ENCODE results near the gene PLEKHM1.

Gene PLEKHM1

DNA sequence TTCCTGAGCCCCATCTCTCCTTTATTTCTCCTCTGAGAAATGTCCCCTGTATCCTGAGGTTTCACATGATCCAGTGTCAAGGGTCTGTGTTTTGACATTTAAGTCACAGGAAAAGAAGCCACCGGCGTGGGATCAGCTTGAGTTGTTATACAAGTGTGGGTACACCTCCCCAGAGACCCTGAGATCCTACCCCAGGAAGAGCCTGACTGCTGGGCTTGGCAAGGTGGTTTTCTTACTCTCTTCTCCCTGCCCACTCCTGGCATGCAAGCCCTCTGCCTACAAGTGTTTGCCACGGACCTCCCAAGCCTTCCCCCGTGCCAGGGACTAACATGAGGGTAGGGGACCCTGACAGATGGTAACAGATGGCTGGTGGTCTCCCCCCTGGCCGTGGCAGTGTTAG, 55.0 kb downstream of the PLEKHM1 start:
- no peak overlapping the region for H3K9ac ChIP-seq (ENCODE audit: low read depth in 1 of 2, low read length in 2 of 2)
- H3K4me3 ChIP-seq (ENCODE audit: low read length in 2 of 2) = no peak overlapping the region
- H3K4me1 ChIP-seq (ENCODE audit: control insufficient read depth in 2 of 2, insufficient read depth in 2 of 2, low read length in 2 of 2) = peaks cover 21 to 22% of the 10 kb centered on the region in 2 donors
- no peak overlapping the region for H3K27ac ChIP-seq (ENCODE audit: low read depth in 2 of 2, low read length in 2 of 2)
- no peaks in the 10 kb centered on the region for H3K9me3 ChIP-seq (ENCODE audit: control insufficient read depth in 2 of 2, low read length in 2 of 2)
- H3K27me3 ChIP-seq (ENCODE audit: control insufficient read depth in 2 of 2, insufficient read depth in 2 of 2, low read length in 2 of 2) = no peaks in the 10 kb centered on the region
- H3K36me3 ChIP-seq (ENCODE audit: control insufficient read depth in 2 of 2, insufficient read depth in 2 of 2, low read length in 2 of 2) = peaks cover 5 to 25% of the 10 kb centered on the region in 2 donors

- Histone ChIP-seq H3K27me3 (ENCODE audit: control insufficient read depth in 2 of 2, insufficient read depth in 2 of 2, low read length in 2 of 2) (no peaks in the 10 kb centered on the region), H3K9ac (ENCODE audit: low read depth in 1 of 2, low read length in 2 of 2) (peak overlapping the region in 1 of 2 donors; percentile 68), H3K9me3 (ENCODE audit: control insufficient read depth in 2 of 2, low read length in 2 of 2) (no peaks in the 10 kb centered on the region), H3K4me3 (ENCODE audit: low read length in 2 of 2) (peak overlapping the region in 1 of 2 donors; percentile 35), H3K27ac (ENCODE audit: low read depth in 2 of 2, low read length in 2 of 2) (peak overlapping the region; percentile 91 to 92), H3K36me3 (ENCODE audit: control insufficient read depth in 2 of 2, insufficient read depth in 2 of 2, low read length in 2 of 2) (peaks cover 5 to 19% of the 10 kb centered on the region in 2 donors), H3K4me1 (ENCODE audit: control insufficient read depth in 2 of 2, insufficient read depth in 2 of 2, low read length in 2 of 2) (peaks cover 21 to 22% of the 10 kb centered on the region in 2 donors)
Observed at GRCh38 chr17:45433159-45433535, 57.4 kb downstream of the PLEKHM1 start.

DNA sequence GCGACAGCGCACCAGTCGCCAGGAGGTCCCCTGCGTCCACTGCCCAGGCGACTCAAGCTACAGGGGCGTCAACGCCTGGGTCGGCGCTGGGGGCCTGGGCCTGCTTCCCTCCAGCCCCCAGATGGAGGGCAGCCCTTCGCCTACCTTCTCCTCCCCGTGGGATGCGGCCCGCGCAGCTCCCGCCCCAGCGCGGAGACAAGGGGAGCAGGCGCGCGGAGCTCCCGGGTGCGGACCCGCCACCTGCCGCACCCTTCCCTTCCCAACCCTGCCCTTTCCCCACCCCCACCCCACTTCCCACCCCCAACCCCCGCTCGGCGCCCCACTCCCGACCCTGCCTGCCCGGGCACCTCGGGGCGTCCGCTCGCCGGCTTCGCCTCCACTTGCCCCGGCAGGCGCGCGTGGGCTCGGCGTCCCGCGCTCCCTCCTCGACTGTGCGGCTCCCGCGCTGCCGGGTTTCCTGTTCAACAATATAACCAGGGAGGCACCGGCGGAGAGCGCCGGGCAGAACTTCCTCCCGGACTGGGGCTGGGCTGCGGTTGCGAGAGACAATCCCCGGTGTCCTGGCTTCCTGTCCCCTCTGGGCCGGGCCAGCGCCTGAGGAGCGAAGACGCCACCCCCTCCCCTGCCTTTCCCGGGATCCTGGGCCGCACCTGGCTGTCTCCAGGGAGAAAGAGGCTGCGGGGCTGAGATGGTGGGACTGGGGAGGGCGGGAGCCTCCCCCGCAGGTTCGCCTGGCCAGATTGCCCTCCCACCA, 57.9 kb downstream of the PLEKHM1 start, which contains the start of gene ARHGAP27:
Gene ARHGAP27 (minus strand): TSS at position 466 of the 754 bp plus-strand sequence. CDS start 2,591 bp downstream, outside the sequence.
- Histone ChIP-seq H3K9ac (ENCODE audit: low read depth in 1 of 2, low read length in 2 of 2) (peak within 1 kb of the TSS; percentile 85 to 87), H3K4me3 (ENCODE audit: low read length in 2 of 2) (peak within 1 kb of the TSS; percentile 75), H3K9me3 (ENCODE audit: control insufficient read depth in 2 of 2, low read length in 2 of 2) (no peaks in the 10 kb centered on the region), H3K36me3 (ENCODE audit: control insufficient read depth in 2 of 2, insufficient read depth in 2 of 2, low read length in 2 of 2) (peaks cover under 1 to 16% of the 10 kb centered on the region in 2 donors), H3K27me3 (ENCODE audit: control insufficient read depth in 2 of 2, insufficient read depth in 2 of 2, low read length in 2 of 2) (no peaks in the 10 kb centered on the region), H3K27ac (ENCODE audit: low read depth in 2 of 2, low read length in 2 of 2) (peak within 1 kb of the TSS; percentile 91 to 92), H3K4me1 (ENCODE audit: control insufficient read depth in 2 of 2, insufficient read depth in 2 of 2, low read length in 2 of 2) (peaks cover 27% of the 10 kb centered on the region in 2 donors)

- Histone ChIP-seq H3K27me3 (ENCODE audit: control insufficient read depth in 2 of 2, insufficient read depth in 2 of 2, low read length in 2 of 2) (no peaks in the 10 kb centered on the region), H3K9me3 (ENCODE audit: control insufficient read depth in 2 of 2, low read length in 2 of 2) (no peaks in the 10 kb centered on the region), H3K27ac (ENCODE audit: low read depth in 2 of 2, low read length in 2 of 2) (peak overlapping the region; percentile 91 to 92), H3K4me1 (ENCODE audit: control insufficient read depth in 2 of 2, insufficient read depth in 2 of 2, low read length in 2 of 2) (peaks cover 28 to 30% of the 10 kb centered on the region in 2 donors), H3K36me3 (ENCODE audit: control insufficient read depth in 2 of 2, insufficient read depth in 2 of 2, low read length in 2 of 2) (peaks cover 0 to 13% of the 10 kb centered on the region in 2 donors), H3K4me3 (ENCODE audit: low read length in 2 of 2) (peak overlapping the region; percentile 75), H3K9ac (ENCODE audit: low read depth in 1 of 2, low read length in 2 of 2) (peak overlapping the region; percentile 85 to 87)
Observed at GRCh38 chr17:45431531-45432404, 58.8 kb downstream of the PLEKHM1 start.

- peak overlapping the region; percentile 88 to 91 for H3K27ac ChIP-seq (ENCODE audit: low read depth in 2 of 2, low read length in 2 of 2)
- H3K4me1 ChIP-seq (ENCODE audit: control insufficient read depth in 2 of 2, insufficient read depth in 2 of 2, low read length in 2 of 2) = peaks cover 35 to 38% of the 10 kb centered on the region in 2 donors
- peak overlapping the region; percentile 75 for H3K4me3 ChIP-seq (ENCODE audit: low read length in 2 of 2)
- H3K36me3 ChIP-seq (ENCODE audit: control insufficient read depth in 2 of 2, insufficient read depth in 2 of 2, low read length in 2 of 2) = peaks cover 0 to 5% of the 10 kb centered on the region in 2 donors
- H3K9ac ChIP-seq (ENCODE audit: low read depth in 1 of 2, low read length in 2 of 2) = peak overlapping the region; percentile 77 to 78
- H3K9me3 ChIP-seq (ENCODE audit: control insufficient read depth in 2 of 2, low read length in 2 of 2) = no peaks in the 10 kb centered on the region
- H3K27me3 ChIP-seq (ENCODE audit: control insufficient read depth in 2 of 2, insufficient read depth in 2 of 2, low read length in 2 of 2) = no peaks in the 10 kb centered on the region
Observed at GRCh38 chr17:45430738-45431530, 59.6 kb downstream of the PLEKHM1 start.

DNA sequence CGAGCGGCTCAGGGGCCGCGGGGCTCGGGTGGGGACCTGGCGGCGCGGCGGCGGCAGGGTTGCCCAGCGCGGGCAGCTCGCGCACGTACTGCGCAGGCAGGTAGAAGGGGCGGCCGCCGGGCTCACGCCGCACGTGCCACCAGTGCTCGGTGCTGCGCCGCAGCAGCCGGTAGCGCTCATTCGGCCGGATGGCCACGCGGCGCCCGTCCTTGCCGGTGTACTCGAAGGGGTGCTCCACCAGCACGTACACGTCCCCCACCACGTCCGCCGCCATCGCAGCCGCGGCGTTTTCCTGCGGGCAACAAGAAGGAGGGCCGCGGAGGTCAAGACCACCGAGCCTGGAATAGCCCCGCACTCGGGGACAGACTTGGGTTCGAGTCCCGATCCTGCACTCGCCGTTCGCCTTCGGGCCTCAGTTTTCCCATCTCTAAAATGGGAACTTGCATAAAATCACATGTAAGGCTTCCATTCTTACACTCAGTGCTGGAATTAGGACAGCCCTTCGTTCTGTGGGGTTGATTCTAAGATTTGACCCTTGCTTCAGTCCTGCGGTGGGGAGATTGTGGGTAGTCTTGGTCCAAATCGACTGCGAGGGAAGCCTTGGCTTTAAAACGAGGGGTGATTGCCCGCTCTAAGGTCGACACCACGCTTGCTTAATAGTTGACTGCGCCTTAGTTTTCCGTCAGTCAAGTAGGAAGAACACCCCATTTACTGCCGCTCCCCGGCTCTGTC, 60.3 kb downstream of the PLEKHM1 start:
- H3K36me3 ChIP-seq (ENCODE audit: control insufficient read depth in 2 of 2, insufficient read depth in 2 of 2, low read length in 2 of 2) = no peaks in the 10 kb centered on the region
- H3K4me1 ChIP-seq (ENCODE audit: control insufficient read depth in 2 of 2, insufficient read depth in 2 of 2, low read length in 2 of 2) = peaks cover 38 to 41% of the 10 kb centered on the region in 2 donors
- H3K4me3 ChIP-seq (ENCODE audit: low read length in 2 of 2) = peak overlapping the region; percentile 10 to 75
- peak overlapping the region; percentile 47 to 78 for H3K9ac ChIP-seq (ENCODE audit: low read depth in 1 of 2, low read length in 2 of 2)
- peak overlapping the region; percentile 48 to 88 for H3K27ac ChIP-seq (ENCODE audit: low read depth in 2 of 2, low read length in 2 of 2)
- H3K27me3 ChIP-seq (ENCODE audit: control insufficient read depth in 2 of 2, insufficient read depth in 2 of 2, low read length in 2 of 2) = no peaks in the 10 kb centered on the region
- H3K9me3 ChIP-seq (ENCODE audit: control insufficient read depth in 2 of 2, low read length in 2 of 2) = no peaks in the 10 kb centered on the region

DNA sequence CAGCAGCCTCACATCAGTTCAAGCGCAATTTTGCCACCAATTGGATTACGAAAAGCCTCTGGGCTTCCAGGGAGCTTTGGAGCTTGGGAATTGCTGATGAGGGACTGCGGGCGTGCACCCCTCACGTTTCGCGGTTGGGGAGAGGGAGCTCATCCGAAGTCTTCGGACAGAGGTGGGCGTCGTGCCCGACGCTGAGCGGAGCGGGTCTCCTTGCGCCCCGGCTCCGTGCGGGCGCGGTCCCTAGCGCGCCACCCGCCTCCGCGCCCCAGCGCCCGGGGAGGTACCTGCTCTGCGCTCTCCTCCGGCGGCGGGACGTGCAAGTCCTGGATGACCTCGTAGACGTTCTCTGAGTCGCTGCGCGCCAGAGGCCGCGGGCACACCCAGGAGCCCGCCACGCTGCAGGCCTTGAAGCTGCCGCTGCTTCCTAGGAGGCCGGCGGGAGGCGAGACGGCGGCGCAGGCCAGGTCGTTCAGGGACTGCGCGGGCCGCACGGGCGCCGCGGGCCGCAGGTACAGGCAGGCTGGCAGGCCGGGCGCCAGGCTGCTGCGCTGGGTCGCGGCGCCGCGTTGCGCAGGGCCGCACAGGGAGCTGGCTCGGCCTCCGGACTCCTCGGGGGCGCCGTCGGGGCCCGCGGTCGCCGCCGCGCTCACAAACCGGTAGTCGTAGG, 61.0 kb downstream of the PLEKHM1 start:
- H3K27me3 ChIP-seq (ENCODE audit: control insufficient read depth in 2 of 2, insufficient read depth in 2 of 2, low read length in 2 of 2) = no peaks in the 10 kb centered on the region
- peak overlapping the region in 1 of 2 donors; percentile 63 for H3K27ac ChIP-seq (ENCODE audit: low read depth in 2 of 2, low read length in 2 of 2)
- H3K4me3 ChIP-seq (ENCODE audit: low read length in 2 of 2) = no peak overlapping the region
- H3K9me3 ChIP-seq (ENCODE audit: control insufficient read depth in 2 of 2, low read length in 2 of 2) = no peaks in the 10 kb centered on the region
- no peak overlapping the region for H3K9ac ChIP-seq (ENCODE audit: low read depth in 1 of 2, low read length in 2 of 2)
- H3K4me1 ChIP-seq (ENCODE audit: control insufficient read depth in 2 of 2, insufficient read depth in 2 of 2, low read length in 2 of 2) = peaks cover 38 to 41% of the 10 kb centered on the region in 2 donors
- no peaks in the 10 kb centered on the region for H3K36me3 ChIP-seq (ENCODE audit: control insufficient read depth in 2 of 2, insufficient read depth in 2 of 2, low read length in 2 of 2)

- H3K4me3 ChIP-seq (ENCODE audit: low read length in 2 of 2) = peak overlapping the region in 1 of 2 donors; percentile 63
- H3K27ac ChIP-seq (ENCODE audit: low read depth in 2 of 2, low read length in 2 of 2) = peak overlapping the region; percentile 63
- H3K36me3 ChIP-seq (ENCODE audit: control insufficient read depth in 2 of 2, insufficient read depth in 2 of 2, low read length in 2 of 2) = no peaks in the 10 kb centered on the region
- no peaks in the 10 kb centered on the region for H3K27me3 ChIP-seq (ENCODE audit: control insufficient read depth in 2 of 2, insufficient read depth in 2 of 2, low read length in 2 of 2)
- no peaks in the 10 kb centered on the region for H3K9me3 ChIP-seq (ENCODE audit: control insufficient read depth in 2 of 2, low read length in 2 of 2)
- H3K9ac ChIP-seq (ENCODE audit: low read depth in 1 of 2, low read length in 2 of 2) = no peak overlapping the region
- peaks cover 41 to 42% of the 10 kb centered on the region in 2 donors for H3K4me1 ChIP-seq (ENCODE audit: control insufficient read depth in 2 of 2, insufficient read depth in 2 of 2, low read length in 2 of 2)
Observed at GRCh38 chr17:45428931-45429338, 61.6 kb downstream of the PLEKHM1 start.

All from mucosa of rectum (tissue), 2 donors.